RCC 7860 (cell line): ENCODE measurements around the gene MIEF1.
"Not testable (repeated sequence)": the region's sequence is repeated elsewhere in the genome, so short reads cannot be mapped to it uniquely, and the experiment has no call there.

Experiments
- DNase-seq: peaks from one replicate; pipeline ENCODE4 v3.0.0-alpha.2; 2015; ENCODE audit warnings: low spot score
- FAIRE-seq: peaks from 2 replicates; lab custom pipeline; 2012; peaks lifted over from hg19 to GRCh38; lab: Jason Lieb, UNC

The MIEF1 gene

GRCh38 chr22:39489094-39490068 is 12.7 kb upstream of the MIEF1 start:
- DNase-seq (no peak), FAIRE-seq (no peak)

- FAIRE-seq = no peak
- DNase-seq = peak; percentile 31
Measured at GRCh38 chr22:39490135-39490798, 11.8 kb upstream of the MIEF1 start.

- FAIRE-seq = no peak
Measured at GRCh38 chr22:39490966-39491680, 11.0 kb upstream of the MIEF1 start.

GRCh38 chr22:39491696-39492095 is 10.4 kb upstream of the MIEF1 start:
- FAIRE-seq (no peak), DNase-seq (no peak)

More at GRCh38 chr22:39490966-39491680, 11.0 kb upstream of the MIEF1 start:
- DNase-seq = no peak

GRCh38 chr22:39492186-39492585 is 9.9 kb upstream of the MIEF1 start:
- FAIRE-seq (no peak), DNase-seq (no peak)

- DNase-seq (peak; percentile 4), FAIRE-seq (no peak)
Measured at GRCh38 chr22:39493759-39494158, 8.3 kb upstream of the MIEF1 start.

- no peak for FAIRE-seq
- no peak for DNase-seq
Measured at GRCh38 chr22:39494471-39495120, 7.5 kb upstream of the MIEF1 start.

GRCh38 chr22:39496131-39496838 is 5.8 kb upstream of the MIEF1 start:
- no peak for FAIRE-seq
- DNase-seq = peak; percentile 13

- FAIRE-seq = no peak
- no peak for DNase-seq
Measured at GRCh38 chr22:39497429-39497828, 4.7 kb upstream of the MIEF1 start.

- no peak for FAIRE-seq
- no peak for DNase-seq
Measured at GRCh38 chr22:39498368-39498767, 3.7 kb upstream of the MIEF1 start.

- FAIRE-seq (no peak), DNase-seq (no peak)
Measured at GRCh38 chr22:39498802-39499201, 3.3 kb upstream of the MIEF1 start.

GRCh38 chr22:39500101-39500500 is 2.0 kb upstream of the MIEF1 start:
- FAIRE-seq (no peak), DNase-seq (no peak)

- FAIRE-seq = no peak
- DNase-seq = no peak
Measured at GRCh38 chr22:39501644-39502108, 414 bp upstream of the MIEF1 start.

GRCh38 chr22:39502789-39503409 is 809 bp downstream of the MIEF1 start:
- FAIRE-seq (no peak), DNase-seq (no peak)

- FAIRE-seq = no peak
Measured at GRCh38 chr22:39503630-39504029, 1.5 kb downstream of the MIEF1 start.

GRCh38 chr22:39504071-39504470 is 2.0 kb downstream of the MIEF1 start:
- FAIRE-seq = no peak
- no peak for DNase-seq

More at GRCh38 chr22:39503630-39504029, 1.5 kb downstream of the MIEF1 start:
- DNase-seq = no peak

GRCh38 chr22:39507021-39507420 is 4.9 kb downstream of the MIEF1 start:
- not testable (repeated sequence) for DNase-seq, FAIRE-seq

GRCh38 chr22:39508393-39508792 is 6.3 kb downstream of the MIEF1 start:
- DNase-seq (no peak), FAIRE-seq (no peak)

- no peak for DNase-seq
- no peak for FAIRE-seq
Measured at GRCh38 chr22:39510529-39511149, 8.5 kb downstream of the MIEF1 start.
